Choroid plexus epithelial cell (primary cell): ENCODE results near the gene SPTBN4.

ENCODE experiments used
- DNase-seq: peaks from one replicate; pipeline ENCODE4 v3.0.0-alpha.2; 2010; ENCODE audit warnings: low read depth
- H3K4me3 ChIP-seq: 2 replicates; pipeline ENCODE4 v1.5.1; 2011; ENCODE audit warnings: low read depth, mild to moderate bottlenecking, control low read depth, low read length, moderate library complexity
- TF ChIP-seq, protein P1 (sequence below): conservative IDR thresholded peaks from 2 replicates; pipeline ENCODE4 v1.5.1; 2011; ENCODE audit warnings: low read depth, mild to moderate bottlenecking, control low read depth, inconsistent platforms, low read length, moderate library complexity

SPTBN4 gene

DNA sequence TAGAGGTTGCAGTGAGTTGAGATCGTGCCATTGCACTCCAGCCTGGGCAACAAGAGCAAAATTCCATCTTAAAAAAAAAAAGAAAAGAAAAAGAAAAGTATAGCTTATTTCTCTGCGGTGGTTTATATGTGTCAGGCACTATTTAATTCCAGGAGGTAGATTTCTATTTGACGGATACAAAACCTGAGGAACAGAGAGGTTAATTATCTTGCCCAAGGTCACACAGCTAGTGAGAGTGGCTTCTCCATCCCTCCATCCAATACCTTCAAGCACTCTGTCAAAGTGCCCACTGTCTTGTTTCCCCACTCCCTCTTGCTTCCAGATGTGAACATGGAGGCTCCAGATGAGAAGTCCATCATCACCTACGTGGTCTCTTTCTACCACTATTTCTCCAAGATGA is 34.8 kb downstream of the SPTBN4 start:
- H3K4me3 ChIP-seq, result no peak overlapping the region
- DNase-seq, result no peak
- TF ChIP-seq, protein P1, sequence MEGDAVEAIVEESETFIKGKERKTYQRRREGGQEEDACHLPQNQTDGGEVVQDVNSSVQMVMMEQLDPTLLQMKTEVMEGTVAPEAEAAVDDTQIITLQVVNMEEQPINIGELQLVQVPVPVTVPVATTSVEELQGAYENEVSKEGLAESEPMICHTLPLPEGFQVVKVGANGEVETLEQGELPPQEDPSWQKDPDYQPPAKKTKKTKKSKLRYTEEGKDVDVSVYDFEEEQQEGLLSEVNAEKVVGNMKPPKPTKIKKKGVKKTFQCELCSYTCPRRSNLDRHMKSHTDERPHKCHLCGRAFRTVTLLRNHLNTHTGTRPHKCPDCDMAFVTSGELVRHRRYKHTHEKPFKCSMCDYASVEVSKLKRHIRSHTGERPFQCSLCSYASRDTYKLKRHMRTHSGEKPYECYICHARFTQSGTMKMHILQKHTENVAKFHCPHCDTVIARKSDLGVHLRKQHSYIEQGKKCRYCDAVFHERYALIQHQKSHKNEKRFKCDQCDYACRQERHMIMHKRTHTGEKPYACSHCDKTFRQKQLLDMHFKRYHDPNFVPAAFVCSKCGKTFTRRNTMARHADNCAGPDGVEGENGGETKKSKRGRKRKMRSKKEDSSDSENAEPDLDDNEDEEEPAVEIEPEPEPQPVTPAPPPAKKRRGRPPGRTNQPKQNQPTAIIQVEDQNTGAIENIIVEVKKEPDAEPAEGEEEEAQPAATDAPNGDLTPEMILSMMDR, result no peak

DNA sequence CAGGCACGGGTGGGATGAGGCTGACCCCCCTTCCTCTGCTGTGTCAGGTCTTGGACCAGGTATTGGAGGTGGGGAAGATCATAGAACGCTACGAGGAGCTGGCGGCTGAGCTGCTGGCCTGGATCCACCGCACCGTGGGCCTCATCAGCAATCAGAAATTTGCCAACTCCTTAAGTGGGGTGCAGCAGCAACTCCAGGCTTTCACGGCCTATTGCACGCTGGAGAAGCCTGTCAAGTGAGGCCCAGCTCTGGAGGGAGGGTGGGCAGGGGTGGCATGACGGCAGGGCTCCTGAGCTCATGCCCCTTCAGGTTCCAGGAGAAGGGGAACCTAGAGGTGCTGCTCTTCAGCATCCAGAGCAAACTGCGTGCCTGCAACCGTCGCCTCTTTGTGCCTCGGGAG is 35.3 kb downstream of the SPTBN4 start:
- no peak overlapping the region for H3K4me3 ChIP-seq
- TF ChIP-seq, protein P1, result no peak
- no peak for DNase-seq

DNA sequence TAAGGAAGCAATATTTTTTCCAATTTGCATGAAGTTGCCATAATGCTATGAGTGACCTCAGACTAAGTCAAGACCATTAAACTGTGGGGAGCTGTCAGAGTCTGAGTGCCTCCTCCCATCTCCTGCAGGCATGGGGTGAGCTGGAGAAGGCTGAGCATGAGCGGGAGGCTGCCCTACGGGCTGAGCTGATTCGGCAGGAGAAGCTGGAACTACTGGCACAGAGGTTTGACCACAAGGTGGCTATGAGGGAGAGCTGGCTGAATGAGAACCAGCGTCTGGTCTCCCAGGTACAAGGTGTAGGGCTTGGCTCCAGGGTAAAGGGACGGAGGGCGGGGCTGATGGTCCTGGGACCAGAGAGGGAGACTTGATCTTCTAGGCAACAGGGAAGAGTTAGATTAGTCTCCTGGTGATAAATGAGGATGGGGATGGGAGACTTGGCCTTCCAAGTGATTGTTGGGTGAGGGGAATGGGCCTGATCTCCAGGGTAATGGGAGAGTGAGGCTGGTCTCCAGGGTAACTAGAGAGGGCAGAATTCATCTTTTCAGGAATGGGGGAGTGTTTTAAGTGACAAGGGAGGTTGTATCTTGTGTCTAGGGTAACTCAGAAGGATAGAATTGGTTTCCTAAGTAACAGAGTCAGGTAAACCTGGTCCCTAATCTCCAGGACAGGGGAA is 36.0 kb downstream of the SPTBN4 start:
- no peak overlapping the region for H3K4me3 ChIP-seq
- TF ChIP-seq, protein P1, result peak; percentile 22
- DNase-seq, result peak; percentile 6

DNA sequence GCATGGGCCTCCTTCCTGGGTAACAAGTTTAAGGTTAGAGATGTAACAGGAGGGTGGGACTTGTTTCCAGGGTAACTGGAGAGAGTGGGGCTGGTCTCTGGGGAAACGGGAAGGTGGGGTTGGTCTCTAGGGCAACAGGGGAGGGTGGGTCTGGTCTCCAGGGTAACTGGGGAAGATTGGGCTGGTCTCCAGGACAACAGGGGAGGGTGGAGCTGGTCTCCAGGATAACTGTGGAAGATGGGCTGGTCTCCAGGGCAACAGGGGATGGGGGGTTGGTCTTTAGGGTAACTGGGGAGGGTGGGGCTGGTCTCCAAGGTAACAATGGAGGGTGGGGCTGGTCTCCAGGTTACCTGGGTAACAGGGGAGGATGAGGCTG is 36.5 kb downstream of the SPTBN4 start:
- TF ChIP-seq, protein P1, result no peak
- DNase-seq, result no peak
- no peak overlapping the region for H3K4me3 ChIP-seq

DNA sequence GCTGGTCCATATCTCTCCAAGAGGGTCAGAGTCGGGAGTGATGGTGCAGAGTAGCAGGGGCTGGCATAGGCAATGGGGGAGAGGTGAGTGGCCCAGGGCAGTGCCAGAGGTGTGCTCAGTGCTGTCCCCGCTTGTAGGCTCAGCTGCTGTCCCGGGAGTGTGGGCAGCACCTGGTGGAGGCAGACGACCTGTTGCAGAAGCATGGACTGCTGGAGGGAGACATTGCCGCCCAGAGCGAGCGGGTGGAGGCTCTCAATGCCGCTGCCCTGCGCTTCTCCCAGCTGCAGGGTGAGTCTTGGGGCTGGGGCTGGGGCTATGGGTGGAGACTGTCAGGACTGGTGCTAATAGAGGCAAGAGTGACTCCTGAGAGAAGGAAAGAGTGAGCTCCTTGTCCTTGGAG is 39.3 kb downstream of the SPTBN4 start:
- TF ChIP-seq, protein P1, result no peak
- H3K4me3 ChIP-seq, result no peak overlapping the region

DNA sequence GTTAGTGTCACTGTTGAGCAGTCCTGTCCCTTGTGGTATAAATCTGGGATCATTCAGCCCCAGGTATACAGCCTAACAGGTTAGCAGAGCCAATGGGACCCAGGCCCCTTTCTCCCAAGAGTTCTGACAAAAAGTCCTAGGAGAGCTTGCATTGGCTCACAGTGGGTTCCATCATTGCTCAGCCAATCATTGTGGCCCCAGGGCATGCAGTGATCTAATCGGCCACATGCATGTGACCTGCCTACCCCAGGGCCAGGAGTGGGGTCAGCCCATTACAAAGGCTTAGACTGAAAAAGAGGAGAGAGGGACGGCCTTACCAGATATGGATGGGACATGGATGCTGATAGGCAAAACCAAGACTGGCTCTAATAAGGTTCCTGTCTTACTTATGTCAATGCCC is 41.1 kb downstream of the SPTBN4 start:
- no peak for DNase-seq
- TF ChIP-seq, protein P1, result no peak

More for the DNA sequence above, 39.3 kb downstream of the SPTBN4 start:
- no peak for DNase-seq

DNA sequence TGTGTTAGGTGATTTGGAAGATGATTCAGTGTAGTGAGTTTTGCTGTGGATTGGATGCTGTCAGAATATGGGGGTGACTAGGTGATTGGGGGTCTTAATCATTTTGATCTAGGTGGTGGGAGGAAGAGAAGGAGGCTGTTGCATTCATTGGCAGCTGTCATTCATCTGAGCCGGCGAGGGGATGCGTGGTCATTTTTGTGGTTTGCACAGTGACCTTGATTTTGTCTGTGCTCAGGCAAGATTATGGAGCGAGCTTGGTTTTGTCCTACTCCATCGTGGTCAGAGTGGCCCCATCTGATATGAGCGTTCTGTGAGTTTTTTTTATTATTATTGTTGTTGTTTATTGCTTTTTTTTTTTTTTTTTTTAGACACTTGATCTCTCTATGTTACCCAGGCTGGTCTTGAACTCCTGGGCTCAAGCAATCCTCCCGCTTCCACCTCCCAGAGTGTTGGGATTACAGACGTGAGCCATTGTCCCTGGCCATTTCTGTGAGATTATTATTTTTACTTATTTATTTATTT is 42.0 kb downstream of the SPTBN4 start:
- H3K4me3 ChIP-seq, result no peak overlapping the region
- DNase-seq, result no peak
- TF ChIP-seq, protein P1, result no peak

More for the DNA sequence above, 41.1 kb downstream of the SPTBN4 start:
- H3K4me3 ChIP-seq, result no peak overlapping the region
